Stimulated activated CD8-positive, alpha-beta memory T cell treated with anti-CD3 and anti-CD28 coated beads, Interleukin-7, amount 100 ng/mL, for 48 hours (primary cell): ENCODE results near the gene CRLF2.
"Not testable (repeated sequence)": the region's sequence is repeated elsewhere in the genome, so short reads cannot be mapped to it uniquely, and the experiment has no call there.

Experiments
- DNase-seq, 2 donors: peaks; one replicate each; pipeline ENCODE4 v3.0.0-alpha.2; 2020; ENCODE audit warnings: low read depth in 1 of 2; ENCODE audit errors: extremely low read depth in 1 of 2

The CRLF2 gene

DNA sequence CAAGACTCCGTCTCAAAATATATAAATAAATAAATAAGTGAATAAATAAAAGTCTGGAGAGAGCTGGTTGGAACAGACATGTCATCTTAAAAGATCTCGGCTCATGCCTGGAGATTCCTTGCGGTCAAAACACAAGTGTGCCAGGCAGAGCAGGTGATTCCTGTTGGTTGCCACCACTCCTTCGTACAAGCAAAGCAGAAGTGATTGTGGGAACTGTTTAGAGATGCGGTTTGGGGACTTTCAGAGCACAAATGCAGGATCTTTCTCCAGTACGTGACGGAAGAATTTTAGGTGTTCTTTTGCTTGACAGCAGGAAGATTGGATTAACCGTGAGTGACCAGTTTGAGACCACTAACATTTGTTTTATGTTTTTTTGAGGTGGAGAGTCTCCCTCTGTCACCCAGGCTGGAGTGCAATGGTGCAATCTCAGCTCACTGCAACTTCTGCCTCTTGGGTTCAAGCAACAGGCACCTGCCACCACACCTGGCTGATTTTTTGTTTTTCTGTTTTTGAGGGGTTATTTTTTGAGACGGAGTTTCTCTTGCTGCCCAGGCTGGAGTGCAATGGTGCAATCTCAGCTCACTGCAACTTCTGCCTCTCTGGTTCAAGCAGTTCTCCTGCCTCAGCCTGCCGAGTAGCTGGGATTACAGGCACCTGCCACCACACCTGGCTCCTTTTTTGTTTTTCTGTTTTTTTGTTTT lies 2.8 kb upstream of the CRLF2 start:
- no peak for DNase-seq

GRCh38 chrX:1213971-1214370 lies 1.5 kb upstream of the CRLF2 start:
- DNase-seq = no peak

DNA sequence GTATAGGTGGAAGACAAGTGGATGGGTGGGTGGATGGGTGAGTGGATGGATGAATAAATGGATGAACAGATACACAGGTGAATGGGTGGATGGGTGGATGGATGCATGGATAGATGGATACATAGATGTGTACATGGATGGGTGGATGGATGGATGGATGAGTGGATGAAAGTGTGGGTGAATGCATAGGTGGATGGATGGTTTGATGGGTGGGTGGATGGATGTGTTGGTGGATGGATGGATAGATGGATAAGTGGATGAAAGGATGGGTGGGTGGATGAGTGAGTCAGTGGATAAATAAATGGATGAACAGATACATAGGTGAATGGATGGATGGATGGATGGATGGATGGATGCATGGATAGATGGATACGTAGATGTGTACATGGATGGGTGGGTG lies 1.6 kb downstream of the CRLF2 start:
- DNase-seq = no peak

- DNase-seq = no peak
Measured at GRCh38 chrX:1207496-1208025, 4.9 kb downstream of the CRLF2 start.

GRCh38 chrX:1205681-1206611 lies 6.5 kb downstream of the CRLF2 start:
- no peak for DNase-seq

DNA sequence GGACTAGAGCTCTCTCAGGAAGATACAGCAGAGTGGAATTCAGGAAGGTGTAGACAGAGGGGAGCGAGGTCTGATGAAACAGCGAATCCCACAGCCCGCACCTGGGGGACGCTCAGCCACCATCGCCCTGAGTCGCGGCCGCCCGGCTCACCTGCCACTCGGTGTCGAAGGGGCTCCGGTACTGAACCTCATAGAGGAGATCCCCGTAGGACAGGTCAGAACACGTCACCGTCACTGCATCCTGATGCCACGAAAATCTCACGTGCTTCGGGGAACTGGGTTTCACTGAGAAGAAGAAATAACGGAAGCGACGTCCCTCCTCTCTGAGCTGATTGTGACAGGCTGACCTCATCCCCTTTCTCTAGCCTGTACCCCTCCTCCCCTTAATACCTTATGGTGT lies 10.2 kb downstream of the CRLF2 start:
- DNase-seq = no peak

DNA sequence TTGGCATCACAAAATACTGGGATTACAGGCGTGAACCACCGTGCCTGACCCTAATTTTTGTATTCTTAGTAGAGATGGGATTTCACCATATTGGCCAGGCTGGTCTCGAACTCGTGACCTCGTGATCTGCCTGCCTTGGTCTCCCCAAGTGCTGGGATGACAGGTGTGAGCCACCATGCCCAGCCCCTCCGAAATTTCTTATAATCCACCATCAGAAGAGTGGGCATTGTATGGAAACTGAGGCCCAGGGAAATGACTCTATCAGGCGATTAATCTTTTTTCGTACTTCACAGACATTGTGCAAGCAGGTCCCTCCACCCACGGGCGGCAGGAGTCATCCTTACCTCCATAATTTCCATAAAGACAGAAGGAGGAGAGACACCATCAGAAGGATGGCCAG lies 16.0 kb downstream of the CRLF2 start:
- DNase-seq = no peak

- DNase-seq = not testable (repeated sequence)
Measured at GRCh38 chrX:1192196-1192595, 20.3 kb downstream of the CRLF2 start.

- no peak for DNase-seq
Measured at GRCh38 chrX:1190596-1191145, 21.8 kb downstream of the CRLF2 start.

- peak in 1 of 2 donors; percentile 32 for DNase-seq
Measured at GRCh38 chrX:1185561-1185960, 26.9 kb downstream of the CRLF2 start.

DNA sequence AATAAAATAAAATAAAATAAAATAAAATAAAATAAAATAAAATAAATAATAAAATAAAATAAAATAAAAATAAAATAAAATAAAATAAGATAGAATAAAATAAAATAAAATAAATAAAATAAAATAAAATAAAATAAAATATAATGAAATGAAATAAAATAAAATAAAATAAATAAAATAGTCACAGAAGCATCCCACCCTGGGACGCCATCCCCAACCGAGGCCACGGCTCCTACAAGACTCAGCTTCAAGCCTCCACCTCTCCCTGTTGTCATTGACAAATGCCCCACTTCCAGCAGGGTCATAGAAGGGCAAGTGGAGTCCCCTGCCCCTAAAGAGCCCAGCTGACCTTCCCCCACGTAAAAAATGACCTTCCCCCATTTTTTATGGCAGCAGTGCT lies 30.2 kb downstream of the CRLF2 start:
- no peak for DNase-seq

DNA sequence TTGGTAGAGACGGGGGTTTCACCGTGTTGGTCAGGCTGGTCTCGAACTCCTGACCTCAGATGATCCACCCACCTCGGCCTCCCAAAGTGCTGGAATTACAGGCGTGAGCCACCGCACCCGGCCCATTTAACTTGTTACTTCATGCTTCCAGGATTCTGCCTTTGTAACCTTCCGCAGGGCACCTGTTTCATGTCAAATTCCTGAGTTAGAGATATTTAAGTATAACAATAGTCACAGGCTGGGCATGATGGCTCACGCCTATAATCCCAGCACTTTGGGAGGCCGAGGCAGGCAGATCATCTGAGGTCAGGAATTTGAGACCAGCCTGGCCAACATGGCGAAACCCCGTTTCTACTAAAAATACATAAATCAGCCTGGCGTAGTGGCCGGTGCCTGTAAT lies 30.8 kb downstream of the CRLF2 start:
- not testable (repeated sequence) for DNase-seq

GRCh38 chrX:1181170-1181569 lies 31.3 kb downstream of the CRLF2 start:
- DNase-seq = no peak

DNA sequence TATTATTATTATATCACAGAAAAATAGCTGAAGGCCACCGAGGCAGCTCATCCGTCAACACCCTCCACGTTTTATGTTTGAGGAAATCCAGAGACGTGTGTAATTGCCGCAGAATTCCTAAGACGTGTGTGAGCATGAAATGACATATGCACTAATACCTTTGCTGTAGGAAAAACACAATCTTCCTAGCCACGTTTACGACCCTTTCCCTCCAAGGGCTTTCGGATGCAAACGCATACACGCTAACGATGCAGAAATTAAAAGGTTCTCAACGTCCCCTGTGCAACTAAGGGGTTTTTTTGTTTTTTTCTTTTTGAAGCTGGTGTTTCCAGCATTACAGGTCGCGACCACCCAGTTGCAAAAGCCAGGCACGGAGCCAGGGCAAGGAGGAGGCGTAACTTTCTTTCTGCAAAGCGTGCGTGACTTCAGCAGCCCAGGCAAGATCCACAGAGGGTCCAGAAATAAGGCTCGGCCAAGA lies 33.8 kb downstream of the CRLF2 start:
- no peak for DNase-seq

DNA sequence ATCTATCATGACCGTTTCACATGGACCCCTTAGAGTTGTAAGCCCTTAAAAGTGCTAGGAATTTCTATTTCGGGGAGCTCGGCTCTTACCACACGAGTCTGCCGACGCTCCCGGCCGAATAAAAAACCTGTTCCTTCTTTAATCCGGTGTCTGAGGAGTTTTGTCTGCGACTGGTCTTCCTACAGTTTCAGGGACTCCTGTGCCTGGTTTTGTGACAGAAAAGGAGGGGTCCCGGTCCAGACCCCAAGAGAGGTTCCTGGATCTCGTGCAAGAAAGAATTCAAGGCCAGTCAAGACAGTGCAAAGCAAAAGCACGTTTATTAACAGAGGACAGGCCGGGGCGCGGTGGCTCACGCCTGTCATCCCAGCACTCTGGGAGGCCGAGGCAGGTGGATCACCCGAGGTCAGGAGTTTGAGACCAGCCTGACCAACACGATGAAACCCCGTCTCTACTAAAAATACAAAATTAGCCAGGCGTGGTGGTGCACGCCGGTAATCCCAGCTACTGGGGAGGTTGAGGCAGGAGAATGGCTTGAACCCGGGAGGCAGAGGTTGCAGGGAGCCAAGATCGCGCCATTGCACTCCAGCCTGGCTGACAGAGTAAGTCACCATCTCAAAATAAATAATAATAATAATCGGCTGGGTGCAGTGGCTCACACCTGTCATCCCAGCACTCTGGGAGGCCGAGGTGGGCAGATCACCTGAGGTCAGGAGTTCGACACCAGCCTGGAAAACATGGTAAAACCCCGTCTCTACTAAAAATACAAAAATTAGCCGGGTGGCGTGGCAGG lies 35.7 kb downstream of the CRLF2 start:
- not testable (repeated sequence) for DNase-seq

DNA sequence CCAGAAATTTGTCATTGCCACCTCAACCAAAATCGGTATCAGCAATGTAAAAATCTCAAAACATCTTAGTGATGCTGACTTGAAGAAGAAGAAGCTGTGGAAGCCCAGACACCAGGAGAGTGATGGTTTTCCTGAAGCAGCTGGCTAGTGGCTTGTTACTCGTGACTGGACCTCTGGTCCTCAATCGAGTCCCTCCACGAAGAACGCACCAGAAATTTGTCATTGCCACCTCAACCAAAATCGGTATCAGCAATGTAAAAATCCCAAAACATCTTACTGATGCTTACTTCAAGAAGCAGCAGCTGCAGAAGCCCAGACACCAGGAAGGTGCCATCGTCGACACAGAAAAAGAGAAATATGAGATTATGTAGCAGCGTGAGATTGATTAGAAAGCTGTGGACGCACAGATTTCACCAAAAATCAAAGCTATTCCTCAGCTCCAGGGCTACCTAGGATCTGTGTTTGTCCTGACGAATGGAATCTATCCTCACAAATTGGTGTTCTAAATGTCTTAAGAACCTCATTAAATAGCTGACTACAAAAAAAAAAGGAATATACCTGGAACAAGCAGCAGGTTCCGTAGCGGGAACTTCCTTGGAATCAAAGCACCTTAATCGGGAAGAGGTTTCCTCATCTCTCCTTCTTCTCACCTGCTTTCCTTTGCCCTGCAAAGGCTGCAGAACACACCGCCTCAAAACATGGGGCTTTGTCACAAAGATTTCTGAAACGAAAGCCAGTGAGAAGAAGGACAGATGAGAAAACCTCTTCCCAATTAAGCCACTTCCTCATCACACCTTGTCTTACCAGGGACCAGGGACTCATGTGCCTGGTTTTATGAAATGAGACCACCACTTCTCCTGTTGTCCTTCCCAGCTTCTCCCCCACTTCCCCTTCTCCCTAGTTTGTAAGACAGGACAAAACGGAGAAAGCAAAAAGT lies 37.6 kb downstream of the CRLF2 start:
- not testable (repeated sequence) for DNase-seq

- not testable (repeated sequence) for DNase-seq
Measured at GRCh38 chrX:1173435-1173834, 39.0 kb downstream of the CRLF2 start.

DNA sequence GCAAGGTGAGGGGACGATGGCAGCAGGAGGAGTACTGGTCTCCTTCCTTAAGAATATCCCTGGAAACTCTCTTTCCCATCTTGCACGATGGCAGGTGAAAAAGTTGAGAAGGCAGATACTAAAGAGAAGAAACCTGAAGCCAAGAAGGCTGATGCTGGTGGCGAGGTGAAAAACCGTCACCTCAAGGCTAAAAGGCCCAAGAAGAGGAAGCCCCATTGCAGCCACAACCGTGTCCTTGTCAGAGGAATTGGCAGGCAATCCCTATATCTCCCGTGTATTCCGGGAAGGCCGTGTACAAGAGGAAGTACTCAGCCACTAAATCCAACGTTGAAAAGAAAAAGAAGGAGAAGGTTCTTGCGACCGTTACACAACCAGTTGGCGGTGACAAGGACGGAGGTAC lies 40.0 kb downstream of the CRLF2 start:
- no peak for DNase-seq

GRCh38 chrX:1171915-1172314 lies 40.5 kb downstream of the CRLF2 start:
- not testable (repeated sequence) for DNase-seq
